Transverse colon (tissue), 3 donors: ENCODE results near the gene UBAP2L.
"Not testable (repeated sequence)": the region's sequence is repeated elsewhere in the genome, so short reads cannot be mapped to it uniquely, and the experiment has no call there.

Experiments used
- CTCF ChIP-seq, 5 experiments: fragments of 200-600 bp in 3 of 5; fragments of 450-650 bp in 2 of 5; sonication (generic) in 3 of 5; IDR thresholded peaks; 1 replicate in 2 of 5; 2 replicates in 3 of 5; pipeline ENCODE4 v1.5.1; 2016 to 2017; ENCODE audit warnings: antibody characterized with exemption in 5 of 5, inconsistent platforms in 3 of 5, mild to moderate bottlenecking in 2 of 5, moderate library complexity in 1 of 5
- POLR2A ChIP-seq: fragments of 450-650 bp; IDR thresholded peaks from one replicate; pipeline ENCODE4 v1.6.1; 2016; ENCODE audit warnings: antibody characterized with exemption, mild to moderate bottlenecking, moderate library complexity

GRCh38 chr1:154287591-154287990 lies 66.8 kb downstream of the UBAP2L start:
- TF ChIP-seq CTCF (IDR thresholded peaks at IDR 0.05); POLR2A: not testable (repeated sequence)
